Spleen (tissue), 7 donors: ENCODE results near the gene COX4I1.

ENCODE experiments used
- CTCF ChIP-seq, 11 experiments: fragments of 200-600 bp in 7 of 11; fragments of 450-650 bp in 4 of 11; sonication (generic) in 4 of 11; IDR thresholded peaks in 8 of 11; conservative IDR thresholded peaks in 3 of 11; 1 replicate in 7 of 11; 2 replicates in 4 of 11; pipeline versions ENCODE4 v1.4.0 to v1.8.0; 2016 to 2021; ENCODE audit warnings: antibody characterized with exemption in 11 of 11, inconsistent platforms in 4 of 11, mild to moderate bottlenecking in 1 of 11
- POLR2A ChIP-seq, 3 donors: fragments of 450-650 bp; IDR thresholded peaks; one replicate each; pipeline ENCODE4 v1.5.1; 2017; ENCODE audit warnings: antibody characterized with exemption in 3 of 3, mild to moderate bottlenecking in 1 of 3
- POLR2AphosphoS5 ChIP-seq, 3 donors: sonication (generic); formaldehyde crosslinking; IDR thresholded peaks; one replicate each; pipeline ENCODE4 v1.5.1; 2017; ENCODE audit warnings: antibody characterized with exemption in 3 of 3
- donor health status: DM: no; HTN: no; CAD: no; lungs with moderate emphysema.
- donor health status: DM: no; HTN: no; CAD: no.
- donor health status: DM: no; HTN: no; CAD: no.

- no peak for TF ChIP-seq POLR2A (IDR thresholded peaks at IDR 0.05)
- TF ChIP-seq CTCF (IDR thresholded peaks at IDR 0.05 in 8 of 11, conservative IDR thresholded peaks at IDR 0.05 in 3 of 11) = no peak
- no peak for TF ChIP-seq POLR2AphosphoS5 (IDR thresholded peaks at IDR 0.05)
These were observed 22.6 kb downstream of the COX4I1 start for GRCh38 chr16:85822145-85822544.
